ENCODE results near the gene COL26A1. TPM values are rescaled to one million over a fixed set of nuclear protein-coding genes. Genes with fewer than 3 reads are reported as not detected.

The COL26A1 gene
- total RNA-seq, 2 experiments from 2014 or later = not detected

DNA sequence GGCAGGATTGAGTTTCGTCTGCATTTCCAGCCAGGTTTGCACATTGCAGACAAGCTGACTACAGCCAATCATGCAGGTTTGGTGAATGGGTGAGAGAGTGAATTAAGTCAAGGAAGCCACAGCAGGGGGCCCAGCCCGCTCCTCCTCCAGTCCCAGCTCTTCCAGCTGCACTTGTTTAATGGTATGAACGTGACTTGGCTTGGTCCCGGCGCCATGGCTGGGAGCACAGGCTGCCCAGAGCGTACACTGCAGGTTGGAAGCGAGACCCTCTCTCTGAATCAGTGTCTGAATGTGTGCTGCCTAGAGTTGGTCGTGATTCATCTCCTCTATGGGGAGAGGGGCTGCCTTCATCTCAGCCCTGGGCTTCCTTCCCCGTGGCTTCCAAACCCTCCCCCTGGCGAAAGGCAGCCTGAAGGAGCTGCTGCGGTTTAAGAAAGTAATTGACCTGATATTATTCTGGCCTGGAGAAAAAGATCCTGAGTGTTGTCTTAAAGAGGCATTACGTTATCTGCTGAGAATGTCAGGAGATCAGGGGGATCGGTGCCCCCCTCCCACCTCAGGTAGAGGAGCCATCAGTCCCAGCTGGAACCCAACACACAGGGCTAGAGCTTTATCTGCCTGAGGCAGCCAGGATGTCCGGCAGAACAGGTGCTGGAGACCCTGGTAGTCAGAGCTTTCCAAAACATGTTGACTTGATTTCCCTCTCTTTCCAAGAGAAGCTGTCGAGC is 132.1 kb downstream of the COL26A1 start:
- no TSS peak for BruUV-seq (replicated peaks)
- no peaks in the 10 kb centered on the region for H3K4me1 ChIP-seq (ENCODE audit: insufficient read depth, low read length, poor library complexity, severe bottlenecking)
- H4K20me1 ChIP-seq (ENCODE audit: insufficient read depth, low read length) = no peaks in the 10 kb centered on the region
- H3K79me2 ChIP-seq (ENCODE audit: insufficient read depth, low read depth, low read length) = no peaks in the 10 kb centered on the region
- intact Hi-C loops (cut with micrococcal nuclease; ENCODE audit: unreplicated experiment) = no loop called here
- TF ChIP-seq, protein P1, sequence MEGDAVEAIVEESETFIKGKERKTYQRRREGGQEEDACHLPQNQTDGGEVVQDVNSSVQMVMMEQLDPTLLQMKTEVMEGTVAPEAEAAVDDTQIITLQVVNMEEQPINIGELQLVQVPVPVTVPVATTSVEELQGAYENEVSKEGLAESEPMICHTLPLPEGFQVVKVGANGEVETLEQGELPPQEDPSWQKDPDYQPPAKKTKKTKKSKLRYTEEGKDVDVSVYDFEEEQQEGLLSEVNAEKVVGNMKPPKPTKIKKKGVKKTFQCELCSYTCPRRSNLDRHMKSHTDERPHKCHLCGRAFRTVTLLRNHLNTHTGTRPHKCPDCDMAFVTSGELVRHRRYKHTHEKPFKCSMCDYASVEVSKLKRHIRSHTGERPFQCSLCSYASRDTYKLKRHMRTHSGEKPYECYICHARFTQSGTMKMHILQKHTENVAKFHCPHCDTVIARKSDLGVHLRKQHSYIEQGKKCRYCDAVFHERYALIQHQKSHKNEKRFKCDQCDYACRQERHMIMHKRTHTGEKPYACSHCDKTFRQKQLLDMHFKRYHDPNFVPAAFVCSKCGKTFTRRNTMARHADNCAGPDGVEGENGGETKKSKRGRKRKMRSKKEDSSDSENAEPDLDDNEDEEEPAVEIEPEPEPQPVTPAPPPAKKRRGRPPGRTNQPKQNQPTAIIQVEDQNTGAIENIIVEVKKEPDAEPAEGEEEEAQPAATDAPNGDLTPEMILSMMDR (conservative IDR thresholded peaks at IDR 0.05; ENCODE audit: low read length) = no peak
- TF ChIP-seq EZH2phosphoT487 (IDR thresholded peaks at IDR 0.05; ENCODE audit: borderline replicate concordance, low read depth, low read length) = no peak
- H2AFZ ChIP-seq (ENCODE audit: low read length) = no peak overlapping the region
- no peak for DNase-seq (ENCODE audit: low spot score)
- POLR2A ChIA-PET = interaction anchor here (0.7 kb wide), 1 partner anchor 1448 kb away, joined by 3 read pairs; no protein-coding TSS in a partner anchor
- no peaks in the 10 kb centered on the region for H3K36me3 ChIP-seq (ENCODE audit: insufficient read depth, low read length)
- H3K9me2 ChIP-seq (ENCODE audit: insufficient read depth, low read length) = no peaks in the 10 kb centered on the region
- H3K4me3 ChIP-seq (ENCODE audit: low read depth, low read length, poor library complexity, severe bottlenecking) = no peak overlapping the region
- CTCF ChIA-PET (ENCODE audit: unreplicated experiment) = no interaction called here
- no peak overlapping the region for H3K4me2 ChIP-seq (ENCODE audit: low read length)
- no peak overlapping the region for H3K27ac ChIP-seq (ENCODE audit: low read depth, low read length, poor library complexity, severe bottlenecking)
- no peaks in the 10 kb centered on the region for H3K9me3 ChIP-seq (ENCODE audit: low read length)

DNA sequence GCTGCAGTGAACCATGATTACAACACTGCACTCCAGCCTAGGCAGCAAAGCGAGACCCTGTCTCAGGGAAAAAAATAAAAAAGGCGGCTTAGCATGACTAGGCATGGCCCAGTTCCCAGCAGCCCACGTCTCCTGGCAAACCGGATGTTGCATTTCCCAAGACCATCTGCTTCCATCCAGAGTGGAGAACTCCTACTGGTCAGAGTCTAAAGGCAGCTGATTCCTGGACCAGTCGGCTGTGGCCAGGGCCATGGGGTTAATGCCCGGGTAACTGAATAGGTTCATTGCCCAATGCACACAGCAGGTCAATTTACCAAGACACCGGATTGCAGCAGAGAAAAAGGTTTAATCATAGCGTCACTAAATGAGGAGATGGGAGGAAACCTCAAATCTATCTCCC is 133.3 kb downstream of the COL26A1 start:
- Histone ChIP-seq H3K27ac (ENCODE audit: low read depth, low read length, poor library complexity, severe bottlenecking) (no peak overlapping the region), H3K4me3 (ENCODE audit: low read depth, low read length, poor library complexity, severe bottlenecking) (no peak overlapping the region), H4K20me1 (ENCODE audit: insufficient read depth, low read length) (no peaks in the 10 kb centered on the region), H3K9me3 (ENCODE audit: low read length) (no peaks in the 10 kb centered on the region), H3K36me3 (ENCODE audit: insufficient read depth, low read length) (no peaks in the 10 kb centered on the region), H2AFZ (ENCODE audit: low read length) (no peak overlapping the region), H3K9me2 (ENCODE audit: insufficient read depth, low read length) (no peaks in the 10 kb centered on the region), H3K4me2 (ENCODE audit: low read length) (no peak overlapping the region), H3K4me1 (ENCODE audit: insufficient read depth, low read length, poor library complexity, severe bottlenecking) (no peaks in the 10 kb centered on the region), H3K79me2 (ENCODE audit: insufficient read depth, low read depth, low read length) (no peaks in the 10 kb centered on the region)
- DNase-seq (ENCODE audit: low spot score) = no peak
- TF ChIP-seq, protein P1 (conservative IDR thresholded peaks at IDR 0.05; ENCODE audit: low read length) = no peak
- TF ChIP-seq EZH2phosphoT487 (IDR thresholded peaks at IDR 0.05; ENCODE audit: borderline replicate concordance, low read depth, low read length) = no peak
- CTCF ChIA-PET (ENCODE audit: unreplicated experiment) = no interaction called here
- POLR2A ChIA-PET = no interaction called here
- intact Hi-C loops (cut with micrococcal nuclease; ENCODE audit: unreplicated experiment) = no loop called here
- no TSS peak for BruUV-seq (replicated peaks)

DNA sequence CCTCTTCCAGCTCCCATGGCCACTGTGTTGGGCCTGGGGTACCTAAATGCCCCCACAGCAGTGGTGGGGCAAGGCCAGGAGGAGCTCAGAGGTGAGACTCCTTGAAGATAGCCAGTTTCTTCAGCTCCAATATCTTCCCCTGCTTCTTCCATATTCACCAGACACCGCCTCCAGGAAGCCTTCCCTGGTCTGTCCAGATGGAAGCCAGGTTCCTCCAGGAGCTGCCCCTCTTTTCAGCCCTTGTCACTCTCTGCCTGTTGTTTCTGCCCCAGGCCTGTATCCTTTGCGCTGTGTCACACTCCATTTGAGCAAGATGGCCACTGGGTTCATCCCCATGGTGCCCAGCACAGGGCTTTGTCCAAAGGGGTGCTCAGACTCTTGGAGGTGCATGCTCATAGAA is 138.7 kb downstream of the COL26A1 start:
- H3K9me3 ChIP-seq (ENCODE audit: low read length) = no peaks in the 10 kb centered on the region
- H3K4me1 ChIP-seq (ENCODE audit: insufficient read depth, low read length, poor library complexity, severe bottlenecking) = peaks cover 14% of the 10 kb centered on the region
- H3K27ac ChIP-seq (ENCODE audit: low read depth, low read length, poor library complexity, severe bottlenecking) = no peak overlapping the region
- ChIA-PET CTCF (ENCODE audit: unreplicated experiment) (no interaction called here), POLR2A (interaction anchor here (0.5 to 0.6 kb wide), 2 partner anchors 79 to 422 kb away, joined by 3 to 6 read pairs; no protein-coding TSS in a partner anchor)
- no TSS peak for BruUV-seq (replicated peaks)
- no peaks in the 10 kb centered on the region for H4K20me1 ChIP-seq (ENCODE audit: insufficient read depth, low read length)
- no peak overlapping the region for H3K4me2 ChIP-seq (ENCODE audit: low read length)
- no peak overlapping the region for H3K4me3 ChIP-seq (ENCODE audit: low read depth, low read length, poor library complexity, severe bottlenecking)
- intact Hi-C loops (cut with micrococcal nuclease; ENCODE audit: unreplicated experiment) = no loop called here
- H3K9me2 ChIP-seq (ENCODE audit: insufficient read depth, low read length) = no peaks in the 10 kb centered on the region
- DNase-seq (ENCODE audit: low spot score) = no peak
- H2AFZ ChIP-seq (ENCODE audit: low read length) = no peak overlapping the region
- no peaks in the 10 kb centered on the region for H3K36me3 ChIP-seq (ENCODE audit: insufficient read depth, low read length)
- TF ChIP-seq, protein P1 (conservative IDR thresholded peaks at IDR 0.05; ENCODE audit: low read length) = no peak
- no peak for TF ChIP-seq EZH2phosphoT487 (IDR thresholded peaks at IDR 0.05; ENCODE audit: borderline replicate concordance, low read depth, low read length)
- H3K79me2 ChIP-seq (ENCODE audit: insufficient read depth, low read depth, low read length) = no peaks in the 10 kb centered on the region

Data from OCI-LY7 (cell line).